HG03103 (cell line): ENCODE measurements around the gene ZFP69B.

Experiments
- ATAC-seq: cut with Tn5 transposase; IDR thresholded peaks from one replicate; pipeline ENCODE4 v1.9.1; 2021; ENCODE audit warnings: low read depth; ENCODE audit not compliant: unreplicated experiment

Gene ZFP69B

GRCh38 chr1:40449684-40450494 lies at the start of gene ZFP69B:
TSS of gene ZFP69B (plus strand) at chr1:40450476. CDS start at chr1:40450962, 486 bp downstream.
- ATAC-seq: peak; percentile 73

GRCh38 chr1:40401473-40402201 lies 48.6 kb upstream of the ZFP69B start:
- ATAC-seq: no peak

GRCh38 chr1:40404670-40405462 lies 45.4 kb upstream of the ZFP69B start:
- ATAC-seq: no peak

GRCh38 chr1:40405812-40406211 lies 44.5 kb upstream of the ZFP69B start:
- ATAC-seq: no peak

GRCh38 chr1:40407453-40407852 lies 42.8 kb upstream of the ZFP69B start:
- no peak for ATAC-seq

- ATAC-seq: no peak
Observed at GRCh38 chr1:40409467-40409866, 40.8 kb upstream of the ZFP69B start.

GRCh38 chr1:40411294-40411693 lies 39.0 kb upstream of the ZFP69B start:
- no peak for ATAC-seq

- ATAC-seq: no peak
Observed at GRCh38 chr1:40411843-40412242, 38.4 kb upstream of the ZFP69B start.

GRCh38 chr1:40413527-40414252 lies 36.6 kb upstream of the ZFP69B start:
- no peak for ATAC-seq

- no peak for ATAC-seq
Observed at GRCh38 chr1:40414331-40414730, 35.9 kb upstream of the ZFP69B start.

GRCh38 chr1:40416709-40417108 lies 33.6 kb upstream of the ZFP69B start:
- no peak for ATAC-seq

- ATAC-seq: no peak
Observed at GRCh38 chr1:40421431-40422384, 28.6 kb upstream of the ZFP69B start.

GRCh38 chr1:40422630-40423263 lies 27.5 kb upstream of the ZFP69B start:
- no peak for ATAC-seq

GRCh38 chr1:40423264-40423642 lies 27.0 kb upstream of the ZFP69B start:
- ATAC-seq: no peak

GRCh38 chr1:40423951-40424618 lies 26.2 kb upstream of the ZFP69B start:
- ATAC-seq: no peak

GRCh38 chr1:40425198-40425597 lies 25.1 kb upstream of the ZFP69B start:
- ATAC-seq: no peak

- no peak for ATAC-seq
Observed at GRCh38 chr1:40431385-40431784, 18.9 kb upstream of the ZFP69B start.

- no peak for ATAC-seq
Observed at GRCh38 chr1:40432644-40433390, 17.5 kb upstream of the ZFP69B start.
